ENCODE measurements around the gene OTOGL. TPM values are rescaled to one million over a fixed set of nuclear protein-coding genes. Genes with fewer than 3 reads are reported as not detected.

Gene OTOGL
- 0.32 TPM for total RNA-seq
- long read RNA-seq = 0 reads

GRCh38 chr12:80099259-80099658 lies at the start of gene OTOGL:
OTOGL (plus strand) TSS chr12:80099537; CDS start chr12:80209432, 109,895 bp downstream.
- Histone ChIP-seq H3K4me1 (no peaks in the 10 kb centered on the region), H3K36me3 (no peaks in the 10 kb centered on the region), H3K4me3 (no peak within 1 kb of the TSS), H3K27ac (no peak within 1 kb of the TSS), H3K27me3 (ENCODE audit: low read depth) (no peaks in the 10 kb centered on the region), H3K9me3 (no peaks in the 10 kb centered on the region)
- ATAC-seq = no peak
- no peak for DNase-seq
- no peak for TF ChIP-seq CTCF (IDR thresholded peaks at IDR 0.05)
- intact Hi-C loops (cut with DNase I) = no loop called here

DNA sequence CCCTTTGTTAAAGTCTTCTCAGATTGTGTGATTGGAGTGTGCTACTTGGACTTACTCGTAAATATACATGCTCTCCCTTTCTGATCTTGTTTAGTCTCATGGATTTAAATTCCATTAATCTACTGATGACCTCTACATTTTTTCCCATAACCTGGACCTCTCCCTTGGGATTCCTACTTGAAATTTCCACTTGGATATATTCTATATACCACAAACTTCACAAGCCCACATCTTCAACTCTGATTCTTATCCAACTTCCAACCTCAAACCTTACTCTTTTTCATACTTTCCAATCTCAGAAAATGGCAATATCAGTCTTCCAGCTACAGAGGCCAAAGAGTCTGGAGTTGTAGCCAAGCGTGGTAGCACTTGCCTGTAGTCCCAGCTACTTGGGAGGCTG lies 49.1 kb upstream of the OTOGL start:
- Histone ChIP-seq H3K36me3 (no peaks in the 10 kb centered on the region), H3K27ac (no peak overlapping the region), H3K4me1 (peaks cover 6% of the 10 kb centered on the region), H3K4me3 (no peak overlapping the region), H3K9me3 (no peaks in the 10 kb centered on the region), H3K27me3 (ENCODE audit: low read depth) (no peaks in the 10 kb centered on the region)
- no peak for ATAC-seq
- TF ChIP-seq CTCF (IDR thresholded peaks at IDR 0.05) = no peak
- DNase-seq = no peak
- intact Hi-C loops (cut with DNase I) = no loop called here

- DNase-seq = peak; percentile 44
- Histone ChIP-seq H3K27me3 (ENCODE audit: low read depth) (no peaks in the 10 kb centered on the region), H3K27ac (no peak overlapping the region), H3K9me3 (no peaks in the 10 kb centered on the region), H3K36me3 (no peaks in the 10 kb centered on the region), H3K4me3 (no peak overlapping the region), H3K4me1 (peaks cover 6% of the 10 kb centered on the region)
- intact Hi-C loops (cut with DNase I) = no loop called here
- TF ChIP-seq CTCF (IDR thresholded peaks at IDR 0.05) = no peak
- peak; percentile 19 to 46 for ATAC-seq
Observed at GRCh38 chr12:80053051-80053790, 46.1 kb upstream of the OTOGL start.

GRCh38 chr12:80056232-80056631 lies 43.1 kb upstream of the OTOGL start:
- no peak for ATAC-seq
- DNase-seq = no peak
- Histone ChIP-seq H3K27ac (no peak overlapping the region), H3K4me1 (peaks cover 6% of the 10 kb centered on the region), H3K9me3 (no peaks in the 10 kb centered on the region), H3K4me3 (no peak overlapping the region), H3K27me3 (ENCODE audit: low read depth) (no peaks in the 10 kb centered on the region), H3K36me3 (no peaks in the 10 kb centered on the region)
- TF ChIP-seq CTCF (IDR thresholded peaks at IDR 0.05) = no peak
- intact Hi-C loops (cut with DNase I) = no loop called here

GRCh38 chr12:80056845-80057244 lies 42.5 kb upstream of the OTOGL start:
- no peak overlapping the region for H3K4me3 ChIP-seq
- no peak for DNase-seq
- intact Hi-C loops (cut with DNase I) = no loop called here
- peaks cover 6% of the 10 kb centered on the region for H3K4me1 ChIP-seq
- H3K27me3 ChIP-seq (ENCODE audit: low read depth) = no peaks in the 10 kb centered on the region
- ATAC-seq = no peak
- H3K36me3 ChIP-seq = no peaks in the 10 kb centered on the region
- TF ChIP-seq CTCF (IDR thresholded peaks at IDR 0.05) = no peak
- no peak overlapping the region for H3K27ac ChIP-seq
- H3K9me3 ChIP-seq = no peaks in the 10 kb centered on the region

Data from lower lobe of right lung (tissue), 2 donors.